GM12873 (cell line): ENCODE data around the gene AGBL2.

Experiments used
- TF ChIP-seq, protein P1 (sequence below): IDR thresholded peaks from 2 replicates; pipeline ENCODE4 v1.5.1; 2012; ENCODE audit warnings: low read depth, mild to moderate bottlenecking, moderate library complexity, low read length, control low read depth; ENCODE audit not compliant: insufficient read depth; ENCODE audit errors: missing control alignments

Gene AGBL2

DNA sequence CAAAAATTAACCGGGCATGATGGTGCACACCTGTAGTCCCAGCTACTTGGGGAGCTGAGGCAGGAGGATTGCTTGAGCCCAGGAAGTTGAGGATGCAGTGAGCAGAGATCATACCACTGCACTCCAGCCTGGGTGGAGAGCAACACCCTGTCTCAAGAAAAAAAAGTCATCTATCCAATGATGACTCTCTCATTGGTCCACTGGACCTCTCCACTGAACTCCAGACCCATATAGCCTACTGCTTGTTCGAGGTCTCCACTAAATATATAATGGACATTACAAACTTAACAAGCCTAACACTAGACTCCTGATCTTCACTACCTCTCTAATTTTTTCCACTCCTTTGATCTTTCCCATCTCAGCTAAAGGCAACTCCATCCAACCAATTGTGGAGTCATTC, 39.3 kb downstream of the AGBL2 start:
- TF ChIP-seq, protein P1, sequence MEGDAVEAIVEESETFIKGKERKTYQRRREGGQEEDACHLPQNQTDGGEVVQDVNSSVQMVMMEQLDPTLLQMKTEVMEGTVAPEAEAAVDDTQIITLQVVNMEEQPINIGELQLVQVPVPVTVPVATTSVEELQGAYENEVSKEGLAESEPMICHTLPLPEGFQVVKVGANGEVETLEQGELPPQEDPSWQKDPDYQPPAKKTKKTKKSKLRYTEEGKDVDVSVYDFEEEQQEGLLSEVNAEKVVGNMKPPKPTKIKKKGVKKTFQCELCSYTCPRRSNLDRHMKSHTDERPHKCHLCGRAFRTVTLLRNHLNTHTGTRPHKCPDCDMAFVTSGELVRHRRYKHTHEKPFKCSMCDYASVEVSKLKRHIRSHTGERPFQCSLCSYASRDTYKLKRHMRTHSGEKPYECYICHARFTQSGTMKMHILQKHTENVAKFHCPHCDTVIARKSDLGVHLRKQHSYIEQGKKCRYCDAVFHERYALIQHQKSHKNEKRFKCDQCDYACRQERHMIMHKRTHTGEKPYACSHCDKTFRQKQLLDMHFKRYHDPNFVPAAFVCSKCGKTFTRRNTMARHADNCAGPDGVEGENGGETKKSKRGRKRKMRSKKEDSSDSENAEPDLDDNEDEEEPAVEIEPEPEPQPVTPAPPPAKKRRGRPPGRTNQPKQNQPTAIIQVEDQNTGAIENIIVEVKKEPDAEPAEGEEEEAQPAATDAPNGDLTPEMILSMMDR, result no peak

DNA sequence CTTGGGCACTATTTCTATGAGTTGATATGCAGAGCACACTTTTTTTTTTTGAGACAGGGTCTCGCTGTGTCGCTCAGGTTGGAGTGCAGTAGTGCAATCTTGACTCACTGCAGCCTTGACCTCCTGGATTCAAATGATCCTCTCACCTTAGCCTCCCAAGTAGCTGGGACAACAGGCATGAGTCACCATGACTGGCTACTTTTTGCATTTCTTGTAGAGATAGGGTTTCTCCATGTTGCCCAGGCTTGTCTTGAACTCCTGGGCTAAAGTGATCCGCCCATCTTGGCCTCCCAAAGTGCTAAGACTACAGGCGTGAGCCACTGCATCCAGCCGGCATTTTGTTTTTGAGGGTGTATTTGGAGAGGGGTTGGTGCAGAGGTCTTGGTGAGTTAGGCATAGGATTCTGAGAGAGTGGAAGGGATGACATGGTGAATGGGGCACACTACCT, 42.9 kb downstream of the AGBL2 start:
- TF ChIP-seq, protein P1, result no peak

DNA sequence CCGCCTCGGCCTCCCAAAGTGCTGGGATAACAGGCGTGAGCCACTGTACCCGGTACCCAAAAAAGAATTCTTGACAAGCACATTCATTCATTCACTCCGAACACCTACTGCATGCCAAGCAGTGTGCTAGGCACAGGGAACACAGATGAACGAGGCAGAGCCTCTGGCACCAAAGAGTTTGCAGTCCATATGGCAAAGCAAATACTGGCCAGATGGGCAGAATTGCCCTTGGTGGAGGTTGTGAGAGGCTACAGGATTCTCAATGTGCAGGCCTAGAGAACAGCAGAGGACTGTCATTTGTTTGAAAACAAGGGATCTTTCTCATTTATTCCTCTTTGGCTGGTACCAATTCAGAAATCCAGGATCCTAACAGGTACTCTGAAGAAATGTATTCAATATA, 45.3 kb downstream of the AGBL2 start:
- TF ChIP-seq, protein P1, result no peak

DNA sequence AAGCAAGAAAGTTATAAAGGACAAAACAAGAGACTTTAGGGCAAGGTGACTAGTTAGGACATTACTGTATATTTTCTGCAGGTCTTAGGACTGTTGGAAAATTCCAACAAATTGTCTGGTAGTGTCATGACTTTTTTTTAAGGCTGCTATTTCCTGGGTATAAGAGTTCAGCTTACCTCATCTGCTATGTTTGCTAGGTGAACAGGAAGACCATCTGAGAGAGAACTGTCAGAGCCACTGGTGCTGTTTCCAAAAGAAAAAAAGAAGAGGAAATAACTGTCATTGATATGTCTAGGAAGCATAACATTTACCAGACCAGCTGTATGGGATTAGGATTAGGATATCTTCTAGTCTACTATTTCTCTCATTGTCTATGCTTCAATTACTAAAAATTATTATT, 46.5 kb downstream of the AGBL2 start:
- TF ChIP-seq, protein P1, result no peak

DNA sequence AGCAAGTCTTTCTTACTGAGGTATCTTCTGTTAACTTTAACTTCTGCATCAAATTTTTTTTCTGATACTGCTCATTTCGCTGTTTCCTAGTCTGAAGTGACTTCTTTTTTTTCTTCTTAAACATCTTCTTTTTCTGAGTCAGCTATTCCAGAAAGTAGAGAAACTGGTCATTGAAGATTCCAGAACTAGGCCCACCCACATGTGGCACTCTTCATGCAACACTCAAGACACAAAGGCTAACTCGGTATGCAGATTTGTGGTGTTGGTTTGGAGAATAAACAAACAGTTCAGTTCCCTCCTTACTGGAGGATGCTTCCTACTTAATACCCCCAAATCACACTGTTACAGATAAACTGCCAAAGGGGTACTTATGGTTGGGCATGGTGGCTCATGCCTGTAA, 47.6 kb downstream of the AGBL2 start:
- TF ChIP-seq, protein P1, result no peak

DNA sequence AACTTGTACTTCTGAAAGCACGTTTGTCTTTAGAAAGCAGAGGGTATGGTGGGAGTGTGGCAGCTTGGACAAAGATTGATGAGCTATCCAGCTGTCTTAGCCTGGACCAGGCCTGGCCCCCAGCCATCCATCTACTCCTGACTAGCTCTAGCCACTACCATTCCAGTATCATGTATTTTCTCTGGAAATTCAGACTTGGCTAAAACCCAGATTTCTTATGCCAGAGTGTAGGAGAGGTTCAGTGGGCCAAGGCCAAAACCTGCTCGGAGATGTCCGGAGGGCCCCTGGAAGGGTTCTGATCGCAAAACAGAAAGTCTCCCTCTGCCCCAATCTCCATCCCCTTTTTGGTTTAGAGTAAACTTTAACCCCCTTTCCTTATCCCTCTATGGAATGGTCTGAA, 48.0 kb downstream of the AGBL2 start:
- TF ChIP-seq, protein P1, result no peak

DNA sequence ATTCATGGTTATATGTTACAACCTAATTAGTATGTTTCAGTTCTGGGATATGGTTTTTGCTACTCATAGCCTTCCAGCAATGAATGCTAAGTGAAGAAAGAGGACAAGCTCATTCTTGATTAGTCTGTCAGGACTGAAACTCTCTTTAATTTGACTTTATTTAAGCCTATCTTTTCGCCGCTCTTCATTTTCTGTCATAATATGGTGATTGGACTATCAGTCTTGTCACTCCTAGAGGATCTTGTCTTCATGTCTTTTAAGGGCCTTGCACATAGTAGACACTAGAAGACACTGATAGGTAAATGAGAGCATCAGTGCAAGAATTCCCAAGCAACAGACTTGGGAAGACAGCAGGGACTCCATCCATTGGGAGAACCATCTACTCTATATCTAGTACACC, 53.9 kb downstream of the AGBL2 start:
- TF ChIP-seq, protein P1, result no peak
